Spleen (tissue), 11 donors: ENCODE data around the gene ICAM4. TPM values are rescaled to one million over a fixed set of nuclear protein-coding genes. Genes with fewer than 3 reads are reported as not detected.

Source experiments
- DNase-seq: peaks from one replicate; pipeline ENCODE4 v3.0.0-alpha.2; 2020
- H3K27ac ChIP-seq, 8 donors: fragments of 200-600 bp; sonication (generic) in 7 of 8; 1 replicate in 4 of 8; 2 replicates in 4 of 8; pipeline versions ENCODE4 v1.5.0 to v1.8.0; 2016 to 2021; ENCODE audit warnings: inconsistent platforms in 4 of 8, mild to moderate bottlenecking in 4 of 8, moderate library complexity in 1 of 8
- H3K27me3 ChIP-seq, 7 donors: fragments of 200-600 bp; sonication (generic) in 6 of 7; replicated peaks in 1 of 7; 1 replicate in 4 of 7; 2 replicates in 3 of 7; pipeline versions ENCODE4 v1.5.0 to v1.8.0; 2016 to 2021; ENCODE audit warnings: inconsistent platforms in 3 of 7, mild to moderate bottlenecking in 1 of 7
- H3K36me3 ChIP-seq, 6 donors: fragments of 200-600 bp; sonication (generic) in 5 of 6; 1 replicate in 4 of 6; 2 replicates in 2 of 6; pipeline versions ENCODE4 v1.5.0 to v1.8.0; 2016 to 2021; ENCODE audit warnings: inconsistent platforms in 2 of 6
- H3K4me1 ChIP-seq, 6 donors: fragments of 200-600 bp; sonication (generic) in 5 of 6; 1 replicate in 3 of 6; 2 replicates in 3 of 6; pipeline versions ENCODE4 v1.5.0 to v1.8.0; 2016 to 2021; ENCODE audit warnings: inconsistent platforms in 3 of 6
- H3K4me3 ChIP-seq, 8 donors: fragments of 200-600 bp; sonication (generic) in 7 of 8; 1 replicate in 4 of 8; 2 replicates in 4 of 8; pipeline versions ENCODE4 v1.5.0 to v1.8.0; 2016 to 2021; ENCODE audit warnings: inconsistent platforms in 4 of 8, mild to moderate bottlenecking in 4 of 8, moderate library complexity in 2 of 8
- H3K9me3 ChIP-seq, 8 donors: fragments of 200-600 bp; sonication (generic) in 7 of 8; 1 replicate in 4 of 8; 2 replicates in 4 of 8; pipeline versions ENCODE4 v1.5.0 to v1.8.0; 2016 to 2021; ENCODE audit warnings: inconsistent platforms in 4 of 8
- CTCF ChIP-seq, 11 experiments: fragments of 200-600 bp in 7 of 11; fragments of 450-650 bp in 4 of 11; sonication (generic) in 4 of 11; IDR thresholded peaks in 8 of 11; conservative IDR thresholded peaks in 3 of 11; 1 replicate in 7 of 11; 2 replicates in 4 of 11; pipeline versions ENCODE4 v1.4.0 to v1.8.0; 2016 to 2021; ENCODE audit warnings: antibody characterized with exemption in 11 of 11, inconsistent platforms in 4 of 11, mild to moderate bottlenecking in 1 of 11
- POLR2A ChIP-seq, 3 donors: fragments of 450-650 bp; IDR thresholded peaks; one replicate each; pipeline ENCODE4 v1.5.1; 2017; ENCODE audit warnings: antibody characterized with exemption in 3 of 3, mild to moderate bottlenecking in 1 of 3
- POLR2AphosphoS5 ChIP-seq, 3 donors: sonication (generic); formaldehyde crosslinking; IDR thresholded peaks; one replicate each; pipeline ENCODE4 v1.5.1; 2017; ENCODE audit warnings: antibody characterized with exemption in 3 of 3
- WGBS, 5 donors: extraction: QIAGEN DNeasy Blood & Tissue Kit in 3 of 5; methylation state at CpG; one replicate each; pipeline versions ENCODE4 v1.1.5 to v1.1.7; 2013 to 2018; 5-methylcytosine and 5-hydroxymethylcytosine counted together
- intact Hi-C: fragments of 100-400 bp; cut with DNase I; formaldehyde crosslinking; loops from one replicate; pipeline ENCODE4 v1.15.0; 2023; ENCODE audit warnings: low total_unique reads
- polyA plus RNA-seq, 3 donors: library from polyadenylated mRNA; stranded (reverse); fragments of 200-250 nt; gene quantifications; one replicate each; pipeline ENCODE4 v1.2.1, GENCODE V29; 2013
- total RNA-seq, 7 donors: library from RNA; depleted of rRNA in 3 of 7; stranded (reverse); fragments of >200 nt in 3 of 7; fragmentation: NEBNext Ultra II Directional in 4 of 7; extraction: Animal tissue kit (Norgen Biotek cat#: 25700) in 4 of 7; gene quantifications; one replicate each; pipeline versions ENCODE4 v1.1.0 to v1.2.1, GENCODE V29; 2016 to 2021
- donor health status: healthy with polysubstance abuse.
- donor health status: DM: no; HTN: no; CAD: no; lungs with moderate emphysema.
- donor health status: DM: no; HTN: no; CAD: no.
- donor health status: Bipolar disorder and iron deficiency.
- donor health status: healthy.
- donor health status: DM: no; HTN: no; CAD: no.
- donor health status: DM: yes; HTN: yes; CAD: no.

The ICAM4 gene
- total and polyA plus RNA-seq, 10 donors: 0.48 to 3.7 (median 1.3) TPM

- Histone ChIP-seq H3K9me3 (no peaks in the 10 kb centered on the region), H3K27me3 (peaks cover 20 to 99% (median 90%) of the 10 kb centered on the region in 7 donors), H3K36me3 (no peaks in the 10 kb centered on the region), H3K4me3 (peak overlapping the region in 7 of 8 donors; percentile 28 to 70 (median 44)), H3K27ac (peak overlapping the region in 1 of 8 donors; percentile 4), H3K4me1 (peaks cover 55 to 87% (median 77%) of the 10 kb centered on the region in 6 donors)
- intact Hi-C loops: no loop called here
- WGBS, 5 donors: 17 to 35% (median 27%) methylated on average over 30 to 56 of the region's 56 CpGs
- peak in 1 of 3 donors; percentile 11 for TF ChIP-seq POLR2AphosphoS5 (IDR thresholded peaks at IDR 0.05)
- no peak for TF ChIP-seq POLR2A (IDR thresholded peaks at IDR 0.05)
- DNase-seq: no peak
These were observed 6.3 kb downstream of the ICAM4 start for GRCh38 chr19:10292789-10293636.

GRCh38 chr19:10293637-10294367 lies 7.0 kb downstream of the ICAM4 start:
- Histone ChIP-seq H3K9me3 (no peaks in the 10 kb centered on the region), H3K27ac (no peak overlapping the region), H3K27me3 (peaks cover 20 to 99% (median 82%) of the 10 kb centered on the region in 7 donors), H3K36me3 (no peaks in the 10 kb centered on the region), H3K4me1 (peaks cover 50 to 80% (median 69%) of the 10 kb centered on the region in 6 donors), H3K4me3 (peak overlapping the region in 1 of 8 donors; percentile 70)
- intact Hi-C loops: no loop called here
- TF ChIP-seq POLR2AphosphoS5 (IDR thresholded peaks at IDR 0.05): no peak
- TF ChIP-seq POLR2A (IDR thresholded peaks at IDR 0.05): no peak
- no peak for TF ChIP-seq CTCF (IDR thresholded peaks at IDR 0.05 in 8 of 11, conservative IDR thresholded peaks at IDR 0.05 in 3 of 11)
- no peak for DNase-seq
- 16 to 32% (median 29%) methylated on average over 15 to 49 of the region's 49 CpGs for WGBS, 5 donors

GRCh38 chr19:10294368-10294697 lies 7.6 kb downstream of the ICAM4 start:
- DNase-seq: no peak
- TF ChIP-seq POLR2A (IDR thresholded peaks at IDR 0.05) (no peak), POLR2AphosphoS5 (IDR thresholded peaks at IDR 0.05) (peak in 1 of 3 donors; percentile 52)
- H3K4me1 ChIP-seq: peaks cover 45 to 76% (median 64%) of the 10 kb centered on the region in 6 donors

GRCh38 chr19:10295305-10295846 lies 8.6 kb downstream of the ICAM4 start:
- intact Hi-C loops: no loop called here

More at GRCh38 chr19:10294368-10294697, 7.6 kb downstream of the ICAM4 start:
- H3K36me3 ChIP-seq: no peaks in the 10 kb centered on the region
- 8 to 48% (median 27%) methylated on average over 14 to 25 of the region's 25 CpGs for WGBS, 5 donors
- H3K27ac ChIP-seq: no peak overlapping the region
- H3K4me3 ChIP-seq: no peak overlapping the region
- intact Hi-C loops: no loop called here
- H3K9me3 ChIP-seq: no peaks in the 10 kb centered on the region
- H3K27me3 ChIP-seq: peaks cover 19 to 95% (median 76%) of the 10 kb centered on the region in 7 donors

More at GRCh38 chr19:10295305-10295846, 8.6 kb downstream of the ICAM4 start:
- 1 to 2% (median 2%) methylated on average over 10 to 48 of the region's 48 CpGs for WGBS, 5 donors
- peak; percentile 55 to 78 (median 64) for TF ChIP-seq POLR2AphosphoS5 (IDR thresholded peaks at IDR 0.05)
- TF ChIP-seq POLR2A (IDR thresholded peaks at IDR 0.05): peak in 1 of 3 donors; percentile 3
- peak in 1 of 11 experiments; percentile 13 for TF ChIP-seq CTCF (IDR thresholded peaks at IDR 0.05 in 8 of 11, conservative IDR thresholded peaks at IDR 0.05 in 3 of 11)
- peak overlapping the region in 3 of 8 donors; percentile 10 to 45 (median 45) for H3K27ac ChIP-seq
- peak; percentile 92 for DNase-seq
- no peaks in the 10 kb centered on the region for H3K36me3 ChIP-seq
- H3K9me3 ChIP-seq: no peaks in the 10 kb centered on the region
- peaks cover 35 to 76% (median 62%) of the 10 kb centered on the region in 6 donors for H3K4me1 ChIP-seq
- H3K4me3 ChIP-seq: peak overlapping the region; percentile 23 to 69 (median 35)
- peaks cover 17 to 85% (median 66%) of the 10 kb centered on the region in 7 donors for H3K27me3 ChIP-seq
